ENCODE data around the gene PLCB4. TPM values are rescaled to one million over a fixed set of nuclear protein-coding genes. Genes with fewer than 3 reads are reported as not detected.

Gene PLCB4
- total RNA-seq, 1 experiment from 2014 or later, result 10.1 TPM

- H3K79me1 ChIP-seq (ENCODE audit: insufficient read depth, low read depth, low read length, poor library complexity, severe bottlenecking), result no peaks in the 10 kb centered on the region
- H3K23me2 ChIP-seq (ENCODE audit: insufficient read length, low read depth, low read length, poor library complexity, severe bottlenecking), result no peaks in the 10 kb centered on the region
- H3K9ac ChIP-seq (ENCODE audit: extremely low read depth, insufficient read length, low read length), result no peak overlapping the region
- H3K27ac ChIP-seq (ENCODE audit: insufficient read length, low read depth, low read length), result no peak overlapping the region
- H2AFZ ChIP-seq (ENCODE audit: low read length), result no peak overlapping the region
- no peak overlapping the region for H2BK20ac ChIP-seq (ENCODE audit: low read depth, low read length, poor library complexity, severe bottlenecking)
- no CpG with 5 or more reads among the region's 5 CpGs for WGBS (ENCODE audit: extremely low coverage, insufficient read length, low lambda C conversion rate)
- TF ChIP-seq CTCF (conservative IDR thresholded peaks at IDR 0.05), result no peak
- H3K27me3 ChIP-seq (ENCODE audit: insufficient read depth, low read length), result no peaks in the 10 kb centered on the region
- H3K9me3 ChIP-seq (ENCODE audit: control insufficient read depth, low read depth, low read length), result no peaks in the 10 kb centered on the region
- no peak overlapping the region for H4K5ac ChIP-seq (ENCODE audit: insufficient read length, low read depth, low read length)
- H3K23ac ChIP-seq (ENCODE audit: insufficient read length, low read depth, low read length), result no peak overlapping the region
- H3K14ac ChIP-seq (ENCODE audit: insufficient read depth, low read length), result no peak overlapping the region
- no peak overlapping the region for H3T11ph ChIP-seq (ENCODE audit: low read length)
- H3K4me2 ChIP-seq (ENCODE audit: insufficient read depth, insufficient read length, low read length), result no peak overlapping the region
- Mint-ChIP-seq H3K36me3 (ENCODE audit: insufficient read depth in 1 of 3, low read depth in 3 of 3) (no peaks in the 10 kb centered on the region), H3K4me3 (no peak overlapping the region), H3K4me1 (peaks cover 16 to 19% of the 10 kb centered on the region in 2 experiments), H3K27me3 (ENCODE audit: low read depth) (no peaks in the 10 kb centered on the region), H3K9me3 (no peaks in the 10 kb centered on the region), H3K27ac (peak overlapping the region in 1 of 3 experiments; percentile 10; a peak in 1 of 7 replicates)
- H3K4ac ChIP-seq (ENCODE audit: low read depth, low read length), result no peak overlapping the region
- no peak overlapping the region for H2BK5ac ChIP-seq (ENCODE audit: insufficient read length, low read length)
- no peak overlapping the region for H2AK5ac ChIP-seq (ENCODE audit: insufficient read length, low read length)
- H4K20me1 ChIP-seq (ENCODE audit: control insufficient read depth, insufficient read depth, insufficient read length), result no peaks in the 10 kb centered on the region
- no peak overlapping the region for H3K56ac ChIP-seq (ENCODE audit: insufficient read length, low read depth, low read length)
- no peak overlapping the region for H4K91ac ChIP-seq (ENCODE audit: insufficient read length, low read depth, low read length)
- H2BK12ac ChIP-seq (ENCODE audit: insufficient read length, low read depth, low read length), result no peak overlapping the region
- no peak overlapping the region for H2BK120ac ChIP-seq (ENCODE audit: low read depth, low read length, poor library complexity, severe bottlenecking)
- H2BK15ac ChIP-seq (ENCODE audit: low read depth, low read length), result no peak overlapping the region
- no peaks in the 10 kb centered on the region for H3K79me2 ChIP-seq (ENCODE audit: insufficient read depth, low read length)
- no peak overlapping the region for H4K8ac ChIP-seq (replicated peaks; ENCODE audit: insufficient read length, low read depth, low read length)
- H3K18ac ChIP-seq (ENCODE audit: insufficient read length, low read depth, low read length), result no peak overlapping the region
- no peak for DNase-seq
- H3K4me1 ChIP-seq (ENCODE audit: insufficient read depth, low read length), result no peaks in the 10 kb centered on the region
Observed at GRCh38 chr20:9204979-9205378, 136.1 kb downstream of the PLCB4 start.
